ENCODE measurements around the gene COL9A1.

COL9A1 gene

GRCh38 chr6:70264306-70264705, 38.6 kb downstream of the COL9A1 start:
- H3K36me3 ChIP-seq: no peaks in the 10 kb centered on the region

GRCh38 chr6:70258483-70258882, 44.4 kb downstream of the COL9A1 start:
- no peak overlapping the region for H3K27ac ChIP-seq
- no peak for TF ChIP-seq CTCF (IDR thresholded peaks at IDR 0.05)
- no peak overlapping the region for H3K4me3 ChIP-seq (ENCODE audit: low read depth in 1 of 2, low read length in 1 of 2)
- H3K4me1 ChIP-seq (ENCODE audit: control insufficient read depth in 1 of 2, insufficient read depth in 1 of 2, low read depth in 1 of 2, low read length in 1 of 2): no peaks in the 10 kb centered on the region
- H3K27me3 ChIP-seq: no peaks in the 10 kb centered on the region
- no peaks in the 10 kb centered on the region for H3K36me3 ChIP-seq
- no peaks in the 10 kb centered on the region for H3K9me3 ChIP-seq

More at GRCh38 chr6:70264306-70264705, 38.6 kb downstream of the COL9A1 start:
- Histone ChIP-seq H3K27me3 (no peaks in the 10 kb centered on the region), H3K4me3 (ENCODE audit: low read depth in 1 of 2, low read length in 1 of 2) (no peak overlapping the region), H3K4me1 (ENCODE audit: control insufficient read depth in 1 of 2, insufficient read depth in 1 of 2, low read depth in 1 of 2, low read length in 1 of 2) (no peaks in the 10 kb centered on the region), H3K9me3 (no peaks in the 10 kb centered on the region), H3K27ac (no peak overlapping the region)
- no peak for TF ChIP-seq CTCF (IDR thresholded peaks at IDR 0.05)

- H3K4me3 ChIP-seq (ENCODE audit: low read depth in 1 of 2, low read length in 1 of 2): no peak overlapping the region
- no peaks in the 10 kb centered on the region for H3K27me3 ChIP-seq
- TF ChIP-seq CTCF (IDR thresholded peaks at IDR 0.05): no peak
- no peaks in the 10 kb centered on the region for H3K4me1 ChIP-seq (ENCODE audit: control insufficient read depth in 1 of 2, insufficient read depth in 1 of 2, low read depth in 1 of 2, low read length in 1 of 2)
- H3K36me3 ChIP-seq: no peaks in the 10 kb centered on the region
- no peaks in the 10 kb centered on the region for H3K9me3 ChIP-seq
- H3K27ac ChIP-seq: no peak overlapping the region
Observed at GRCh38 chr6:70257768-70258273, 45.1 kb downstream of the COL9A1 start.

GRCh38 chr6:70254784-70255183, 48.1 kb downstream of the COL9A1 start:
- Histone ChIP-seq H3K4me3 (ENCODE audit: low read depth in 1 of 2, low read length in 1 of 2) (no peak overlapping the region), H3K4me1 (ENCODE audit: control insufficient read depth in 1 of 2, insufficient read depth in 1 of 2, low read depth in 1 of 2, low read length in 1 of 2) (no peaks in the 10 kb centered on the region), H3K27ac (no peak overlapping the region), H3K9me3 (no peaks in the 10 kb centered on the region), H3K27me3 (no peaks in the 10 kb centered on the region), H3K36me3 (no peaks in the 10 kb centered on the region)
- no peak for TF ChIP-seq CTCF (IDR thresholded peaks at IDR 0.05)

GRCh38 chr6:70253923-70254322, 49.0 kb downstream of the COL9A1 start:
- no peak for TF ChIP-seq CTCF (IDR thresholded peaks at IDR 0.05)
- no peaks in the 10 kb centered on the region for H3K36me3 ChIP-seq
- no peaks in the 10 kb centered on the region for H3K9me3 ChIP-seq
- H3K27ac ChIP-seq: no peak overlapping the region
- no peaks in the 10 kb centered on the region for H3K27me3 ChIP-seq
- no peaks in the 10 kb centered on the region for H3K4me1 ChIP-seq (ENCODE audit: control insufficient read depth in 1 of 2, insufficient read depth in 1 of 2, low read depth in 1 of 2, low read length in 1 of 2)
- no peak overlapping the region for H3K4me3 ChIP-seq (ENCODE audit: low read depth in 1 of 2, low read length in 1 of 2)

- H3K9me3 ChIP-seq: no peaks in the 10 kb centered on the region
- H3K4me1 ChIP-seq (ENCODE audit: control insufficient read depth in 1 of 2, insufficient read depth in 1 of 2, low read depth in 1 of 2, low read length in 1 of 2): no peaks in the 10 kb centered on the region
- no peaks in the 10 kb centered on the region for H3K27me3 ChIP-seq
- no peaks in the 10 kb centered on the region for H3K36me3 ChIP-seq
- no peak overlapping the region for H3K27ac ChIP-seq
- H3K4me3 ChIP-seq (ENCODE audit: low read depth in 1 of 2, low read length in 1 of 2): no peak overlapping the region
- TF ChIP-seq CTCF (IDR thresholded peaks at IDR 0.05): no peak
Observed at GRCh38 chr6:70252604-70253003, 50.3 kb downstream of the COL9A1 start.
